Stimulated activated CD8-positive, alpha-beta memory T cell treated with anti-CD3 and anti-CD28 coated beads, Interleukin-4, amount 100 ng/mL, for 24 hours (primary cell): ENCODE data around the gene MIA2.
"Not testable (repeated sequence)": the region's sequence is repeated elsewhere in the genome, so short reads cannot be mapped to it uniquely, and the experiment has no call there.

ENCODE experiments used
- DNase-seq: peaks from one replicate; pipeline ENCODE4 v3.0.0-alpha.2; 2020; ENCODE audit warnings: low read depth

The MIA2 gene, protein sequence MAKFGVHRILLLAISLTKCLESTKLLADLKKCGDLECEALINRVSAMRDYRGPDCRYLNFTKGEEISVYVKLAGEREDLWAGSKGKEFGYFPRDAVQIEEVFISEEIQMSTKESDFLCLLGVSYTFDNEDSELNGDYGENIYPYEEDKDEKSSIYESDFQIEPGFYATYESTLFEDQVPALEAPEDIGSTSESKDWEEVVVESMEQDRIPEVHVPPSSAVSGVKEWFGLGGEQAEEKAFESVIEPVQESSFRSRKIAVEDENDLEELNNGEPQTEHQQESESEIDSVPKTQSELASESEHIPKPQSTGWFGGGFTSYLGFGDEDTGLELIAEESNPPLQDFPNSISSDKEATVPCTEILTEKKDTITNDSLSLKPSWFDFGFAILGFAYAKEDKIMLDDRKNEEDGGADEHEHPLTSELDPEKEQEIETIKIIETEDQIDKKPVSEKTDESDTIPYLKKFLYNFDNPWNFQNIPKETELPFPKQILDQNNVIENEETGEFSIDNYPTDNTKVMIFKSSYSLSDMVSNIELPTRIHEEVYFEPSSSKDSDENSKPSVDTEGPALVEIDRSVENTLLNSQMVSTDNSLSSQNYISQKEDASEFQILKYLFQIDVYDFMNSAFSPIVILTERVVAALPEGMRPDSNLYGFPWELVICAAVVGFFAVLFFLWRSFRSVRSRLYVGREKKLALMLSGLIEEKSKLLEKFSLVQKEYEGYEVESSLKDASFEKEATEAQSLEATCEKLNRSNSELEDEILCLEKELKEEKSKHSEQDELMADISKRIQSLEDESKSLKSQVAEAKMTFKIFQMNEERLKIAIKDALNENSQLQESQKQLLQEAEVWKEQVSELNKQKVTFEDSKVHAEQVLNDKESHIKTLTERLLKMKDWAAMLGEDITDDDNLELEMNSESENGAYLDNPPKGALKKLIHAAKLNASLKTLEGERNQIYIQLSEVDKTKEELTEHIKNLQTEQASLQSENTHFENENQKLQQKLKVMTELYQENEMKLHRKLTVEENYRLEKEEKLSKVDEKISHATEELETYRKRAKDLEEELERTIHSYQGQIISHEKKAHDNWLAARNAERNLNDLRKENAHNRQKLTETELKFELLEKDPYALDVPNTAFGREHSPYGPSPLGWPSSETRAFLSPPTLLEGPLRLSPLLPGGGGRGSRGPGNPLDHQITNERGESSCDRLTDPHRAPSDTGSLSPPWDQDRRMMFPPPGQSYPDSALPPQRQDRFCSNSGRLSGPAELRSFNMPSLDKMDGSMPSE (N-terminal part only)

DNA sequence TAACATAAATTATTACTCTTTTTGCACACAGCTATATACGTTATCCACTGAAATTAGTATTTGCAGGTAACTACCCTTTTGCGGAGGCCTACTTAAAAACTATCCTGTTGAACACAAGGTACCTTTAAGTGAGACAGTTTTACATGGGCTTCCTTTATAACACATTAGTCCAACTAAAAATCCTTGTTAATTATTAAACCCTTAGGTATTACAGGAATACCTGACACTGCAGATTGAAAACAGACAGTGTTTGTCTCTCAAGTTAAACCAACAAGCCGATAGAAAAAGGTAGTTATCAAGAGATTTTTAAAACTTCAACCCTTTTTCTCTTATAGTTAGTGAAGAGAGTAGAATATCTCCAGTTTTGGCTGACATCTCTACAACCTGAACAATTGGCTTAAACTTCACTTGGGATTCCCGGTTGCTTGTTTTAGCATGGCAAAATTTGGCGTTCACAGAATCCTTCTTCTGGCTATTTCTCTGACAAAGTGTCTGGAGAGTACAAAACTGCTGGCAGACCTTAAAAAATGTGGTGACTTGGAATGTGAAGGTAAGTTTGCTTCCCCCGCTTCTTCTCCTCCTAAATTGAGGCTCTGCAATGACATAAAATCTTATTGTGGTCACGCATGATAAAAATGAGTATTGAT, at the start of gene MIA2:
MIA2 (plus strand) TSS at position 236 of the 647 bp plus-strand sequence; CDS start at position 436, 200 bp downstream.
- no peak for DNase-seq

DNA sequence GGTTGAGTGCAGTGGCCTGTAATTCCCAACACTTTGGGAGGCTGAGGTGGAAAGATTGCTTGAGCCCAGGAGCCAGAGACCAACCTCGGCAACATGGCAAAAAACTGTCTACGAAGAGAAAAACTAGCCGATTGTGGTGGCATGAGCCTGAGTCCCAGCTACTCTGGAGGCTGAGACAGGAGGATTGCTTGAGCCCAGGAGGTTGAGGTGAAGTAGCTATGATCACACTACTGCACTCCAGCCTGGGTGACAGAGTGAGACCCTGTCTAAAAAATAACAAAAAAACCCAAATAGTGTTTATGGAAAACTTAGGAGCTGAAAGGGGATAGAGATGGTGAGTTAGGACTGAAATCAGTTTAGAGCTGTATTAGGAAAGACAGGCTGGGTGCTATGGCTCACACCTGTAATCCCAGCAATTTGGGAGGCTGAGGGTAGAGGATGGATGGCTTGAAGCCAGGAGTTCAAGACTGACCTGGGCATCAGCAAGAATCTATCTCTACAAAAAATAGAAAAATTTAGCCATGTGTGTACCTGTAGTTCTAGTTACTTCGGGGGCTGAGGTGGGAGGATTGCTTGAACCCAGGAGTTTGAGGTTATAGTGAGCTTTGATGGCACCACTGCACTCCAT, 49.0 kb upstream of the MIA2 start:
- no peak for DNase-seq

DNA sequence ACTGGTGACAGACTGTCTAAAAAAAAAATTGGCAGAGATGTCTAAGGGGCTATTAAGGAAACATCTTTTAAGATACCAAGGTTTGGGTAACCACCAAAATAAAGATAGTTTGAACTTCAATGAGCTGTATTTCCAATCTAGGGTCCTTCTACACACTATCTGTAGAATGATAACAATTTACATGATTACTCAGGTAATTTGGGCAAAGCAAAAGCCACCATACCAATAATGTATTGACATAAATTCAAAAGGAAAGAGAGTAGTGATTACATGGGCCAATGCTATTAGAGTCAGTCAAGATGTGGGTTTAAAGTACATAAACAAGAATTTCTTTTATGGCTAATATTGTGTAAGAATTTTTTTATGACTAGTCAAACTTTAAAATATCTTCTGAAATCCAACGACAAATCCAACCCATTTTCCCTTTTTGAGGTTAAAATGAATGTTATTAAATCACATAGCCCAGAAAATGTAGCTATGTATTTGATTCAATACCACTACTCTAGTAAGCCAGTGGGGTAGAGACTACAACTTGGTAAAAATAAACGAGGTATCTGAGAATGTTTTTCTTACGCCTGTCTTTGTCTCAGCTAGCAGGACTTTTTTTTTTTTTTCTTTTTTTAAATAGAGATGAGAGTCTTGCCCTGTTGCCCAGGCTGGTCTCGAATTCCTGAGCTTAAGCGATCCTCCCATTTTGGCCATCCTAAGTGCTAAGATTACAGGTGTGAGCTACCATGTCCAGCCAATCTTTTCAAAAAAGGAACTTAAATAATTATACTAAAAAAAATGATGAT, 48.3 kb upstream of the MIA2 start:
- no peak for DNase-seq

DNA sequence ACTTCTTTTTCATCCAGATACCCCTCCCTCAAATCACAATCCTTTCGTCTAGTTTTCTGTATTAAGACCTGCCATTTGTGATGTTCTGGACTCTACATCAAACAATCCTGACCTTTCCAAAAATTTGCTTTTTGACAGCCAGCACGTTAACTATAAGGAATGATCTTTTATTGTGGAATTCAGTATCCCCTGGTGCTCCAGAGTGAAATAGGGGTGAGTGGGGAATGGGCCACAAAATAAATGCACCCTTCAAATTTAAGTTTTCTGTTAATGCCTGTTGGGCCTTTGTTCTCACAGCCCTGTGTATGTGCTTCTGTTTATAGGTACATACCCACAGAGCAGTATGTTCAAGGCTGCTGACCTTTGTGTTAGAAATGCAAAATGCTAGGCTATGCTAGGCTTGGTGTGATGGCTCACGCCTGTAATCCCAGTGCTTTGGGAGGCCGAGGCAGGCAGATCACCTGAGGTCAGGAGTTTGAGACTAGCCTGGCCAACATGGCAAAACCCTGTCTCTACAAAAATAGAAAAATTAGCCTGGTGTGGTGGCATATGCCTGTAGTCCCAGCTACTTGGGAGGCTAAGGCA, 46.7 kb upstream of the MIA2 start:
- no peak for DNase-seq

DNA sequence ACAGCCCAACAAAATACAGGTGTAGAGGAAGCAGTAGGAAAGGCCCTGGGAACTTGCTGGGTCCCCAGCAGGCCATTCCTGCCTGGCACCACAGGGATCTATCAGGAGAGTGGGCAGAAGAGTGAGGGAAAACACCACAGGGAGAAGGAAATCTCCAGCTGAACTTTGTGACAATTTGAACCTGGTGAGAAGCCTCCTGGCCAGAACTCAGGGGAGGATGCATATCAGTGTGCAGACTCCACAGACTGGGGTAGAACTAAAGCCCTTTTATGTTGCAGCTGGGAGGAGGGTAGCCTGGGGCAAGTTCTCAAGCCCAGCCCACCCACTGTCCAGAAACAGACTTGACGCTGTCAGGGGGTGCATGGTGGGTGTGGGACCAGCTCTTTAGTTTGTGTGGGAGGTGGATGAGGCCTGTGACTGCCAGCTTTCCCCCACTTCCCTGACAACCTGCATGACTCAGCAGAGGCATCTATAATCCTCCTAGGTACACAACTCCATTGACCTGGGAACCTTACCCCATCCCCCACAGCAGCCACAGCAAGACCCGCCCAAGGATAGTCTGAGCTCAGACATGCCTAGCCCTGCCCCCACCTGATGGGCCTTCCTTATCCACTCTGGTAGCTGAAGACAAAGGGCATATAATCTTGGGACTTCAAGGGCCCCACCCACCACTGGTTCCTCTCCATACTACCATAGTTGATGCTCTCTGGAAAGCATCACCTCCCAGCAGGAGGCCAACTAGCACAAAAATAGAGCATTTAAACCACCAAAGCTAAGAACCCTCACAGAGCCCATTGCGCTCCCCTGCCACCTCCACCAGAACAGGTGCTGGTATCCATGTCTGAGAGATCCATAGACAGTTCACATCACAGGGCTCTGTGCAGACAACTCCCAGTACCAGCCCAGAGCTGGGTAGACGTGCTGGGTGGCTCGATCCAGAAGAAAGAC, 29.8 kb upstream of the MIA2 start:
- no peak for DNase-seq

DNA sequence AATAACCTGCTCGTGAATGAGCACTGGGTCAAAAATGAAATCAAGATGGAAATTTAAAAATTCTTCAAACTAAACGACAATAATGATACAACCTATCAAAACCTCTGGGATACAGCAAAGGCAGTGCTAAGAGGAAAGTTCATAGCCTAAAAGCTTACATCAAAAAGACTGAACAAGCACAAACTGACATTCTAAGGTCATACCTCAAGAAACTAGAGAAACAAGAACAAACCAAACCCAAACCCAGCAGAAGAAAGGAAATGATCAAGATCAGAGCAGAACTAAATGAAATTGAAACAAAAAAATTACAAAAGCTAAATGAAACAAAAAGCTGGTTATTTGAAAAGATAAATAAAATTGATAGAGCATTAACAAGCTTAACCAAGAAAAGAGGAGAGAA, 26.3 kb upstream of the MIA2 start:
- DNase-seq: not testable (repeated sequence)

DNA sequence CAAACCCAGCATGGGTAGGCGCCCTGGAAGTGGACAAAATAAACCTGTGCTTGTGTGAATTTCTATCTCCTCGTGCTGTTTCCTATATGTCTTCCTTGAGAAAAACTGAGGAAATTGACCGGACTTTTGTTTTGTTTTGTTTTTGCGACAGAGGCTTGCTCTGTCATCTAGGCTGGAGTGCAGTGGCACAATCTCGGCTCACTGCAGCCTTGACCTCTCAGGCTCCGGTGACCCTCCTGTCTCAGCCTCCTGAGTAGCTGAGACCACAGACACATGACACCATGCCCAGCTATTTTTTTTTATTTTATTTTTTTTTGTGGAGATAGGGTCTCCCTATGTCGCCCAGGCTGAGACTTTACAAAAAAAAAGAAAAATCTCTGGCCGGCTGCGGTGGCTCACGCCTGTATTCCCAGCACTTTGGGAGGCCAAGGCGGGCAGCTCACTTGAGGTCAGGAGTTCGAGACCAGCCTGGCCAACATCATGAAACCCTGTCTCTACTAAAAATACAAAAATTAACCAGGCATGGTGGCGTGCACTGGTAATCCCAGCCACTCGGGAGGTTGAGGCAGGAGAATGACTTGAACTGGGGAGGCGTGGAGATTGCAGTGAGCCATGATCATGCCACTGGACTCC, 22.5 kb upstream of the MIA2 start:
- DNase-seq: no peak

DNA sequence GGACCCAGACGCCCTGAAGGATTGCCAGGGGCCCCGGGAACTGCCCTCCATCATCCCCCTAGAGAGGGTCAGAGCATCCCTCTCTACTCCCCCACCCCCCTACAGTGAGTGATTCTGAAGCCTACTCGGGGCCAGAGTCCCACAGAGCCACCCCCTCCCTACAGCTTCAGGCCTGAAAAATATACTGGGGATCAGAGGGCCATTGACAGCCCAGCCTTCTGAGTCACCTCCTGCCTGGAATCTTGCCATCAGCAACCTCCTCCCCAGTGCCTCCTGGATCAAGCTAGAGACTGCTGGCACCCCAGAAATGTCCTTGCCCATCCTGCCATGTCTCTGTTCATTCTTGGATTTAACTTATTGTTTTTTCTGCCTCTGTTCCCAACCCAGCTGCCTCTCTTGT, 21.7 kb upstream of the MIA2 start:
- DNase-seq: no peak

DNA sequence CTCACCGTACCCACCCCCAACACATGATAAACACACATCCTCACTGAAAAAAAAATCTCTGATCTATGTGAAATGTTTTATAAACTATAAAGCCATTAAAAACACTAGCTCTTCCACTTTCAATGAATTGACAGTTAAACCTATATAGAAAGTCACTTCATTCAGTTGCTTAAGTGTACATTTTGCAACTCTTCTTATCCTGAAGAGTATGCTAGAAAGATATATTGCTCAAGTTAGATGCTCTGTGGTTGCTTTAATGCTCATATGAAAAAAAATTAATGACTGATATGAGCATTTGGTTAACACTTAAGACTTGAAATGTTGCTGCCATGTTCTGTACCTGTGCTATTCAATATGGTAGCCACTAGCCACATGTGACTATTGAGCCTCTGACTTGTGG, 21.0 kb upstream of the MIA2 start:
- DNase-seq: no peak

DNA sequence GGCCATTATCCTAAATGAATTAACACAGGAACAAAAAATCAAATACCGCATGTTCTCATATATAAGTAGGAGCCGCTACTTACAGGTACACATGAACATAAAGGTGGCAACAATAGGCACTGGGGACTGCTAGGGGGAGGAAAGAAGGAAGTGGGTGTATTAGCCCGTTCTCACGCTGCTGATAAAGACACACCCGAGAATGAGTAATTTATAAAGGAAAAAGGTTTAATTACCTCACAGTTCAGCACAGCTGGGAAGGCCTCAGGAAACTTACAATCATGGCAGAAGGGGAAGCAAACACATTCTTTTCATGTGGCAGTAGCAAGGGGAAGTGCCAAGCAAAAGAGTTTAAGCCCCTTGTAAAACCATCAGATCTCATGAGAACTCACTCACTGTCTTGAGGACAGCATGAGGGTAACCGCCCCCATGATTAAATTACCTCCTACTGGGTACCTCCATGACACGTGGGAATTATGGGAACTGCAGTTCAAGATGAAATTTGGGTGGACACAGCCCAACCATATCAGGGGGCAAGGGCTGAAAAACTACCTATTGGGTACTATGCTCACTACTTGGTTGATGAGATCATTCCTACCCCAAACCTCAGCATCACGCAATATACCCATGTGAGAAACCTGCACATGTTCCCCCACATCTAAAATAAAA, 16.4 kb upstream of the MIA2 start:
- DNase-seq: no peak

DNA sequence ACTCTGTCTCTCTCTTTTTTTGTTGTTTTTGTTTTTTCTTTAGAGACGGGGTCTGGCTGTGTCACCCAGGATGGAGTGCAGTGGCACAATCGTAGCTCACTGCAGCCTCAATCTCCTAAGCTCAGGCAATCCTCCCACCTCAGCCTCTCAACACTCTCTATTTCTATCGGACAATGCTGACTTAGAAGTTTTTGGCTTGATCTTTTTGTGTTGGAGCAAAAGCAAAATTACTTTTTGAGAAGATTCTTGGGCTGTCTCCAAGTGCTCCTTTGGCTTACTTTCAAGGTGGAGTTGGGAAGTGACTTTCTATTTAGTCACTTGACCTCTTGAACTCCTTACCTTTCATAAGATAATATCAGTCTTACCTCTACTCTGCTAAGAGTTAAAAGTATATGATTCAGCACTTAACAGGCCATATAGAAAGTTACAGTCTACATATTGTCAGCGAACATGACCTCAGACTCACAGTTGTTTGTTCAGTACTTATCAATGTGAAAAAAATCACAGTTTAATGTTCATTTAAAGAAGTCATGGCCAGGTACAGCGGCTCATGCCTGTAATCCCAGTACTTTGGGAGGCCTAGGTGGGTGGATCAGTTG, 15.4 kb upstream of the MIA2 start:
- DNase-seq: no peak

DNA sequence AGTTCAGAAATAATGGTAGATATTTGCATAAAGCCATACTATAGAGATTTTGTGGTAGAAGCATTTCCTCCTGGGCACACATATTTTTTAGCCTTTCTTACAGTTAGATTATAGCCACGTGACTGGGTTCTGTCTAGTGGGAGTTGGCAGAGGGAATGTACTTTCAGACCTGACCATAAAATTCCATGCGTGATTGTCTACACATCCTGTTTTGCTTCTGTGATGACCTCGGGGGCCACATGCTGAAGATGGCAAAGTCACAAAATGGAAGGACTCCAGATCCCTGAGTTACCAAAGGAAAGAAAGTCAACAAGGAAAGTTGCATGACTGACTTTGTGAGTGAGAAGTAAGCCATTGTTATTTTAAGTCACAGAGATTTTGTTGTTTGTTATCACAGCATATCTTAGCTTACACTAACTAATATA, 14.6 kb upstream of the MIA2 start:
- no peak for DNase-seq

DNA sequence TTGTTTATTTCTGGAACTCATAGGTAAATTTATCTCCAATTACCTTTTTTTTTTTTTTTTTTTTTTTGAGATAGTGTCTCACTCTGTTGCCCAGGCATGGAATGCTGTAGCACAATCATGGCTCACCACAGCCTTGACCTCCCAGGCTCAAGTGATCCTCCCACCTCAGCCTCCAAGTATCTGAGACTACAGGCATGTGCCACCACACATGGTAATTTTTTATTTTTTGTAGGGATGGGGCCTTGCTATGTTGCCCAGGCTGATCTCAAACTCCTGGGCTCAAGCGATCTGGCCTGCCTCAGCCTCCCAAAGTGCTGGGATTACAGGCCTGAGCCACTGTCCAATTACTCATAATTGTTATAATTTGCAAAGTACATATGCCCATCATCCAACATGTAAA, 13.2 kb upstream of the MIA2 start:
- not testable (repeated sequence) for DNase-seq

DNA sequence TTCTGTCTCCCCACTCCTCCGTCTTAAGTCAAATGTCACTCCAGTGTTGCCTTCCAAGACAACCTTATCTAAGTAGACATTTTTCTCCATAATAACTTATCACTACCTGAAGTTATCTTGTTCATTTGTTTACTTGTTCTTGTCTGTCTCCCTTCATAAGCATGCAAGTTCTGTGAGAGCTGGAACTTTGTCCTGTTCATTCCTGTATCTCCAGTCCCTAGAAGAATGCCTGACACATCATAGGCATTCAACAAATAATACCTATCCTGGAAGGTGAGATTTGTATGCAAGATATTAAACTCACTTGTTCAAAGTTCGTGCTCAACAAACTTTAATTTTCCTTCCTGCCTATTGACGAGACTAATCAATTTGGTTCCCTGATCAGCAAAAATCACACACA, 5.7 kb upstream of the MIA2 start:
- no peak for DNase-seq

DNA sequence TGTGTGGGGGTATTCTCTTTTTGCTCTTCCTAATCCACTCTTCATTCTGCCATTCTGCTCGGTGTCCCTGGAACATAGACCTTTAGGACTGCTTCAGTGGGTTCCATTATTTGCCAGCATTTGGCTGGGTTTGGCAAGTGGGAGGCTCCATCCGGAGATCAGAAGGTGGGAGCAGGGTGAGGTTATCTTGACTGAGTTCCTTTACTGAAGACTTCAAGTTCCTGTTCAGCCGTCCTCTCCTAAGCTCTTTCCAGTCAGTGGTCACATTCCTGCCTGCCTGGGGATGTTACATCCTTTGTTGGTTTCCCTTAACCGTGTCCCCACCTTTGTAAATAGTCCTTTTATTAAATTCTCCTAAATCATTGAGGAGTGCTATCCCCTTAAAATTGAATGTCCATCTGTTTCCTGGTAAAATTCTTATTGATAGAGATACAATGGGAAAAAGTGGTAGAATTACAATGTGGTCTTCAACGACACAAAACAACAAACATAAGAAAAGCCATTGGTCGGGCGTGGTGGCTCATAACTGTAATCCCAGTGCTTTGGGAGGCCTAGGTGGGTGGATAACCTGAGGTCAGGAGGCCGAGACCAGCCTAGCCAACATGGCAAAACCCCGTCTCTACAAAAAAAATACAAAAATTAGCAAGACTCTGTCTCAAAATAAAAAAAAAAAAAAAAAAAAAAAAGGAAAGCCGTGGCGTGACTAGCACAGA, 5.0 kb upstream of the MIA2 start:
- DNase-seq: no peak

DNA sequence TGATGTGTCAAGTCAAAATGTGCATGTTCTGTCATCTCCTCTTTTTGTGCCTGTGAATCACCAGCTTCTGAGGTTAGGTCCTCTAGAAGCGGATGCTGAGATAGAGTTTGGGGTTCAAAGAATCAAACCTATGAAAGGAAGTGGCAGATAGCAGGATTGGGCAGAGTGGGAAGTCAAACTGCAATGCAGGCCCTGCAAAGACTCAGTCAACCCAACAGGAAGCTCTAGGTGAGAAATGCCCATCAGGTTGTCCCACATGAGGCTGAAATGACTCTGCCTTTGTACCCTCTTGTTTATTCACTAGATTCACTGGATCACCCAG, 4.5 kb upstream of the MIA2 start:
- peak; percentile 32 for DNase-seq

DNA sequence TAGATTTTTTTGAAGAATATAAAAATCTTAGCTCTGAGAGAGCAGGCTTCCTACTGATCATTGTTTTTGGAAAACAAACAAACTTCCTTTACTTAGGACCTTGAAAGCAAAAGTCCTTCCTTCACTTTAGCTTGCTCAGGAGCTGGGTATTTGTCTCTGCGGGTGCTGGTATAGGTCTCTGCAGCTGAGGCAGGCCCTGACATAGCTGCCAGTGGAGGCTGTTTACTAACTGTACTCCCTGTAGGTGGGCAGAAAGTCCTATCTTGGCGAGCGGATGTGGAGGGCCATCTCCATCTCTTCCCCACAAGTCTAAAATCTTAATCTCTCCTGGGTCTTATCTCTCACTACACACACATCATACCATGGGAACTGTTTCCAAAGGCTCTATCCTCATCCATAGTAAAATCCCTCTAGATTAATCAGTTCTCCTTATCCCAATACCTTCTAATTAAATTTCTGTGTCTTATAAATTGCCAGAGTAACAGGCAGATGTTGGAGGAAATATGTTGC, 4.1 kb upstream of the MIA2 start:
- no peak for DNase-seq
